ENCODE measurements around the gene RBM15B. TPM values are rescaled to one million over a fixed set of nuclear protein-coding genes. Genes with fewer than 3 reads are reported as not detected.

Gene RBM15B
- total RNA-seq, 2 experiments from 2014 or later, result 24.5 to 25.4 TPM

GRCh38 chr3:51398595-51399310, 7.7 kb downstream of the RBM15B start:
- no peak overlapping the region for H3K4me3 Mint-ChIP-seq
- POLR2A ChIA-PET, result interaction anchor here (2.0 kb wide), 1 partner anchor 13 kb away, joined by 4 read pairs; no protein-coding TSS in a partner anchor
- no peaks in the 10 kb centered on the region for H3K9me3 Mint-ChIP-seq
- no peaks in the 10 kb centered on the region for H3K27me3 Mint-ChIP-seq
- no peak for DNase-seq
- peaks cover 61% of the 10 kb centered on the region for H3K36me3 Mint-ChIP-seq (ENCODE audit: low read depth)
- peaks cover 33% of the 10 kb centered on the region for H3K4me1 Mint-ChIP-seq
- no peak overlapping the region for H3K27ac Mint-ChIP-seq
- CTCF ChIA-PET, result interaction anchor here (0.5 kb wide), 1 partner anchor 9 kb away, joined by 3 read pairs; no protein-coding TSS in a partner anchor

GRCh38 chr3:51400166-51400565, 9.1 kb downstream of the RBM15B start:
- DNase-seq, result no peak
- no peaks in the 10 kb centered on the region for H3K9me3 Mint-ChIP-seq
- H3K27me3 Mint-ChIP-seq, result no peaks in the 10 kb centered on the region
- ChIA-PET CTCF (interaction anchor here (1.5 kb wide), 1 partner anchor 35 kb away, joined by 4 read pairs; no protein-coding TSS in a partner anchor), POLR2A (interaction anchor here (0.8 kb wide), 1 partner anchor 10 kb away, joined by 4 read pairs; no protein-coding TSS in a partner anchor)
- peaks cover 22% of the 10 kb centered on the region for H3K4me1 Mint-ChIP-seq
- no peak overlapping the region for H3K27ac Mint-ChIP-seq
- H3K4me3 Mint-ChIP-seq, result no peak overlapping the region
- H3K36me3 Mint-ChIP-seq (ENCODE audit: low read depth), result peaks cover 50% of the 10 kb centered on the region

DNA sequence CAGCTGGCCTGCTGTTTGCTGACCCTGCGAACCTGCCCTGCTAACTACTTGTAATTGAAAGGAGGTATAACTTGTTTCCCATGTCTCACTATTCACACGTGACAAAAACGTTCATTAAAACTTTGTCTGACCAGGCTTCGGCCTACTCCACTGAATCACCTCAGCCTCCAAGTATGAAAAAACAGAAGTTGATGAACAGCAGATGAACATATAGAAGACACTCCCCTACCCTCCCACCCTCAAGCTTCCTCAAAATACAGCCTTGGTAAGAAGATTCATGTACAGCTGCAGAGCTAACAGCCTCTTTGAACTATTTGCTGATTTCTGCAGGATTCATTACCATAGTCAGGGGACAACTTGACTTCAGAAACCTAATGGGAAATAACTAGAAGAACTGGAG, 10.7 kb downstream of the RBM15B start:
- Mint-ChIP-seq H3K36me3 (ENCODE audit: low read depth) (peaks cover 44% of the 10 kb centered on the region), H3K9me3 (no peaks in the 10 kb centered on the region), H3K27ac (no peak overlapping the region), H3K4me1 (peaks cover 10% of the 10 kb centered on the region), H3K4me3 (no peak overlapping the region), H3K27me3 (no peaks in the 10 kb centered on the region)
- DNase-seq, result no peak
- ChIA-PET CTCF (no interaction called here), POLR2A (interaction anchor here (1.3 kb wide), 1 partner anchor 269 kb away, joined by 3 read pairs; no protein-coding TSS in a partner anchor)

DNA sequence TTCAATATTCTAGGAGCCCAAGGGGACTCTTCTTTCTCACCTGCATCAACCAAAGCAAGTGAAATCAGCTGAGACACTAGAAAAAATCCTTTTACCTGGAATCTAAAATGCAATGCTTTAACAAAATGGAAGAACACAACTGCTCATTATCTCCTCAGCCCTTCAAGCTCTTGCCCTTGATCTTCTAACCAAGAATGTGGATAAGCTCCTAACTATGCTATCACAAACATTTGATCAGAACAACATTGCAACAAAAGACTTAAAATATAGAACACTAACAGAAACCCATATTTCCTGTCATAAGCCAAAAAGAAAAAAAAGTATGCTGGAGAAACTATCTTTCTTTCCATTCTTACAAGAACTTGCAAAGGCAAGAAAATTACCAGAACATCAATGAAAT, 12.6 kb downstream of the RBM15B start:
- Mint-ChIP-seq H3K9me3 (no peaks in the 10 kb centered on the region), H3K4me1 (peaks cover 8% of the 10 kb centered on the region), H3K27me3 (no peaks in the 10 kb centered on the region), H3K4me3 (no peak overlapping the region), H3K27ac (peak overlapping the region; percentile 49), H3K36me3 (ENCODE audit: low read depth) (peaks cover 42% of the 10 kb centered on the region)
- DNase-seq, result no peak
- POLR2A ChIA-PET, result interaction anchor here (0.6 kb wide), 1 partner anchor 79 kb away, joined by 3 read pairs; no protein-coding TSS in a partner anchor
- CTCF ChIA-PET, result interaction anchor here (1.2 kb wide), 1 partner anchor 14 kb away, joined by 3 read pairs; no protein-coding TSS in a partner anchor

- CTCF ChIA-PET, result interaction anchor here (0.6 to 1.2 kb wide), 3 partner anchors 9 to 27 kb away, joined by 3 to 6 read pairs (median 3); no protein-coding TSS in a partner anchor
- Mint-ChIP-seq H3K9me3 (no peaks in the 10 kb centered on the region), H3K4me3 (no peak overlapping the region), H3K27ac (no peak overlapping the region), H3K27me3 (no peaks in the 10 kb centered on the region), H3K36me3 (ENCODE audit: low read depth) (peaks cover 47% of the 10 kb centered on the region), H3K4me1 (peaks cover 6% of the 10 kb centered on the region)
- no peak for DNase-seq
- POLR2A ChIA-PET, result interaction anchor here (0.9 to 1.3 kb wide), 2 partner anchors 91 to 278 kb away, joined by 3 to 4 read pairs; no protein-coding TSS in a partner anchor
Observed at GRCh38 chr3:51408021-51408420, 16.9 kb downstream of the RBM15B start.

GRCh38 chr3:51408813-51409212, 17.7 kb downstream of the RBM15B start:
- peaks cover 48% of the 10 kb centered on the region for H3K36me3 Mint-ChIP-seq (ENCODE audit: low read depth)
- H3K4me1 Mint-ChIP-seq, result peaks cover 4% of the 10 kb centered on the region
- H3K4me3 Mint-ChIP-seq, result no peak overlapping the region
- CTCF ChIA-PET, result no interaction called here
- H3K27me3 Mint-ChIP-seq, result no peaks in the 10 kb centered on the region
- POLR2A ChIA-PET, result interaction anchor here (0.9 to 1.3 kb wide), 2 partner anchors 90 to 277 kb away, joined by 3 to 4 read pairs; no protein-coding TSS in a partner anchor
- no peaks in the 10 kb centered on the region for H3K9me3 Mint-ChIP-seq
- DNase-seq, result no peak
- no peak overlapping the region for H3K27ac Mint-ChIP-seq

DNA sequence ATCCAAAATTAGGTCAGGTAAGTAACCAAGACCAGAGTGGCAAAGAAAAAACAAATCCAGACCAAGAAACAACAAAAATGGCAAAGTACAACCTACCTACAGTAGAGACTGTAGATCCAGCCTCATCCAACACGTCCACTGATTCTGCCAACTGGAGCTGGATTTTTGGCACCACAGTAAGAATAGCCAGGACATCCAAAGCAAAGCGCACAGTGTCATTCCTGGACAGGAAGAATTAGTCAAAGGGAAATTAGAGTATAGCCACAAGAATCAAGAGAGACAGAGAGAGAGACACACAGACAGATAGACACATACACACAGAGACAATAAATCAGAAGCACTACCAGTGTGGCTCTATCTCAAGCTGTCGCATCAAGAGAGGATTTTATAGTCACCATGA, 31.1 kb downstream of the RBM15B start:
- ChIA-PET POLR2A (no interaction called here), CTCF (interaction anchor here (0.8 to 1.6 kb wide), 2 partner anchors 12 to 18 kb away, joined by 3 to 4 read pairs; no protein-coding TSS in a partner anchor)
- DNase-seq, result no peak
- no peaks in the 10 kb centered on the region for H3K27me3 Mint-ChIP-seq
- H3K9me3 Mint-ChIP-seq, result no peaks in the 10 kb centered on the region
- peaks cover 48% of the 10 kb centered on the region for H3K36me3 Mint-ChIP-seq (ENCODE audit: low read depth)
- peak overlapping the region; percentile 38 for H3K27ac Mint-ChIP-seq
- H3K4me1 Mint-ChIP-seq, result peaks cover 6% of the 10 kb centered on the region
- no peak overlapping the region for H3K4me3 Mint-ChIP-seq

DNA sequence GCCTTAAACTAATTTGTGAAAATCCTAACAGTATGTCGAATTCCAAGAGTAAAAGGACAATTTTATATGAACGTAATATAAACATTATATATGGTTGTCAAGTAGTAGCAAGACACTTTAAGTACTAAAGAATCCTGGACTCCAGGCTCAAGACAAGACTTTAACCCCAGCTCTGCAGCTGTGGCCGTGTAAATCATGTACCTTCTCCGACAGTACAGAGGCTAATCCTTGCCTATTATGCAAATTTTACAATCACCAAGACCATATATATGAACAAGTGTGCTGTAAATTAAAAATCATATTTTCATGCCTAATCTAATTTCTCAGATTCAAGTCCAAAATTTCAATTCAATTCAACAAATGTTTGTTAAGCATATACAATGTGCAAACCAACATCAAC, 35.8 kb downstream of the RBM15B start:
- Mint-ChIP-seq H3K27me3 (no peaks in the 10 kb centered on the region), H3K36me3 (ENCODE audit: low read depth) (peaks cover 37% of the 10 kb centered on the region), H3K4me3 (no peak overlapping the region), H3K27ac (no peak overlapping the region), H3K9me3 (no peaks in the 10 kb centered on the region), H3K4me1 (peaks cover 6% of the 10 kb centered on the region)
- POLR2A ChIA-PET, result interaction anchor here (1.1 kb wide), 1 partner anchor 72 kb away, joined by 3 read pairs; no protein-coding TSS in a partner anchor
- CTCF ChIA-PET, result interaction anchor here (1.2 kb wide), 1 partner anchor 38 kb away, joined by 3 read pairs; no protein-coding TSS in a partner anchor
- DNase-seq, result no peak

DNA sequence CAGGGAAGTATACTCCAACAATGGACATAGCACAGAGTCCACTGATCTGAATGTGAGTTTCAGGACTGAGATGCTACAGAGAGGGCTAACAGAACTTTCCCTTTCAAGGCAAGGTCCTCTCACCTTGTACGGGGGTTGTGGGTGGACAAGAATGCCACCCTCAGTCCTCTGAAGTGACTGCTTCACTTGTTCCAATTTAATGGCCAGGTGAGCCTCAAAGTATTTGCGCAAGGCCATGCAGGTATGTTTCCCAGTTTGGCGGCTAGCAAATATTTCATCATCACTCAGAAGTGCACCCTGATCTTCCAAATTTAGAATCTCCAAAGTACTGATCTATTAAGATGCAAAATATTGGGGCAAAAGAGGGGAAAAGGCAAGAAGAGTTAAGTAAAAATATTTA, 38.1 kb downstream of the RBM15B start:
- H3K4me3 Mint-ChIP-seq, result no peak overlapping the region
- POLR2A ChIA-PET, result no interaction called here
- H3K9me3 Mint-ChIP-seq, result no peaks in the 10 kb centered on the region
- no peak for DNase-seq
- H3K36me3 Mint-ChIP-seq (ENCODE audit: low read depth), result peaks cover 41% of the 10 kb centered on the region
- H3K27ac Mint-ChIP-seq, result no peak overlapping the region
- no peaks in the 10 kb centered on the region for H3K4me1 Mint-ChIP-seq
- CTCF ChIA-PET, result interaction anchor here (1.6 to 1.9 kb wide), 2 partner anchors 12 to 14 kb away, joined by 3 to 5 read pairs; no protein-coding TSS in a partner anchor
- H3K27me3 Mint-ChIP-seq, result no peaks in the 10 kb centered on the region

DNA sequence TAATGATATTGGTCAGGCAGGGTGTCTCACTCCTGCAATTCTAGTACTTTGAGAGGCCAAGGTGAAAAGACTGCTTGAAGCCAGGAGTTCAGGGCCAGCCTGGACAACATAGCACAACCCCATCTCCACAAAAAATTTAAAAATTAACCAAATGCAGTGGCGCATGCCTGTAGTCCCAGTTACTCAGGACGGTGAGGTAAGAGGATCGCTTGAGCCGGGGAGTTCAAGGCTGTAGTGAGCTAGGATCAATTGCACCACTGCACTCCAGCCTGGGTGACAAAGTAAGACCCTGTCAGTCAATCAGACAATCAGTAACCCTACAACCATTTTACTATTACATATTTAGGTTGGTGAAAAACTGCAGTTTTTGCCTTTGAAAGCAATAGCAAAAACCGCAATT, 43.0 kb downstream of the RBM15B start:
- Mint-ChIP-seq H3K27me3 (no peaks in the 10 kb centered on the region), H3K4me3 (no peak overlapping the region), H3K36me3 (ENCODE audit: low read depth) (peaks cover 36% of the 10 kb centered on the region), H3K4me1 (peaks cover 4% of the 10 kb centered on the region), H3K27ac (no peak overlapping the region), H3K9me3 (no peaks in the 10 kb centered on the region)
- no peak for DNase-seq
- CTCF ChIA-PET, result interaction anchor here (0.6 to 4.9 kb wide), 14 partner anchors 9 to 618 kb away, joined by 3 to 45 read pairs (median 4); partner anchors contain the start of genes DCAF1, MANF and RBM15B
- POLR2A ChIA-PET, result interaction anchor here (1.4 kb wide), 1 partner anchor 66 kb away, joined by 5 read pairs; the partner anchor contains the start of gene DCAF1

DNA sequence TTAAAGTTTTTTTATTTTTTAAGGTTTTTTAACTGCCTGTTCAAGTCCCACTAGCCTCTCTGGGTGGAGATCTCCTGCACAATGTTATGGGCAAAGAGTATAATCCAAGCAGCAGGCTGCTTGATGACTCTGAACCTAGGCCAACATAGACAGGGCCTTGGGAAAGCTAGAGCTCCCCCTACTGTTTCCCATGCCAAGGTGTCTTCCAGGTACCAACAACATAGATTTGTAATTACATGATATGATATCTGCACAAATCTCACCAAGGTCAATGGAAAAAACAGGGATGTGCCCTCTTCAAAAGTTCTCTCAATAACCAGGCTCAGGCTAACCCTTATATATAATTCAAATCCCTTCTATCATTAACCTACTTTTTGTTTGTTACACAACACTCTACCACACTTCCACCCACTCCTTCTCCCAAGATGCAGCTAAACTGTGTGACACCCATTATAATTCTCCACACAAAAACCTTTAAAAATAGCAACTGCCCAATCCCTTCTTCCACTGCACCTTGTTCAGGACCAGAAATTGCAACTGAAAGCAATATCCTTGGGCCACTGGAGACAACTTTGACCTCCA, 43.8 kb downstream of the RBM15B start:
- CTCF ChIA-PET, result interaction anchor here (0.6 to 4.9 kb wide), 14 partner anchors 9 to 619 kb away, joined by 3 to 45 read pairs (median 4); partner anchors contain the start of genes DCAF1, MANF and RBM15B
- no peak overlapping the region for H3K4me3 Mint-ChIP-seq
- DNase-seq, result peak; percentile 52
- H3K36me3 Mint-ChIP-seq (ENCODE audit: low read depth), result peaks cover 31% of the 10 kb centered on the region
- POLR2A ChIA-PET, result interaction anchor here (1.4 kb wide), 1 partner anchor 65 kb away, joined by 5 read pairs; the partner anchor contains the start of gene DCAF1
- H3K4me1 Mint-ChIP-seq, result peaks cover 4% of the 10 kb centered on the region
- H3K9me3 Mint-ChIP-seq, result no peaks in the 10 kb centered on the region
- H3K27ac Mint-ChIP-seq, result peak overlapping the region; percentile 33
- no peaks in the 10 kb centered on the region for H3K27me3 Mint-ChIP-seq

DNA sequence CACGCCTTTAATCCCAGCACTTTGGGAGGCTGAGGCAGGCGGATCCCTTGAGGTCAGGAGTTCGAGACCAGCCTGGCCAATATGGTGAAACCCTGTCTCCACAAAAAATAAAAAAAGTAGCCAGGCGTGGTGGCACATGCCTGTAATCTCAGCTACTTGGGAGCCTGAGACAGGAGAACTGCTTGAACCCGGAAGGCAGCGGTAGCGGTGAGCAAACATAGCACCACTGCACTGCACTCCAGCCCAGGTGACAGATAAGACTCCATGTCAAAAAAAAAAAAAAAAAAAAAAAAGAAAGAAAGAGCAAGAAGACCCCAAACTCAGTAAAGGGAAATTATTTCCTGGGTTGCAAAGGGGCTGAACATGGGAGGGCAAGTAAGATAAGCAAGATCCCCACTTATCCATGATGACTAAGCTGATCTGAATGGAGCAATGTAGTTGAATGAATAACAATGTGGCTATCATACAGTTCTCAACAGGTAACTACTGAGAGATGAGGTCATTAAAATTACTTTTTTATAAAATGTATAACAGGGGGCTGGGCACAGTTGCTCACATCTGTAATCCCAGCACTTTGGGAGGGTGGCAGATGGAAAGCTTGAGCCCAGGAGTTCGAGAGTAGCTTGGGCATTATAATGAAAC, 46.0 kb downstream of the RBM15B start:
- DNase-seq, result no peak
- Mint-ChIP-seq H3K36me3 (ENCODE audit: low read depth) (peaks cover 44% of the 10 kb centered on the region), H3K9me3 (no peaks in the 10 kb centered on the region), H3K27me3 (no peaks in the 10 kb centered on the region), H3K4me3 (no peak overlapping the region), H3K4me1 (peaks cover 13% of the 10 kb centered on the region), H3K27ac (no peak overlapping the region)
- POLR2A ChIA-PET, result no interaction called here
- CTCF ChIA-PET, result interaction anchor here (0.6 to 0.9 kb wide), 2 partner anchors 9 to 232 kb away, joined by 4 to 6 read pairs; no protein-coding TSS in a partner anchor

Measured in activated CD4-positive, alpha-beta memory T cell treated with anti-CD3 and anti-CD28 coated beads, Interleukin-2, amount 10 ng/mL, durations not matched to agents 7 days and 5 days (primary cell).